Stimulated activated CD4-positive, alpha-beta T cell treated with anti-CD3 and anti-CD28 coated beads, Interleukin-12 subunit alpha, Interleukin-12 subunit beta, amount 100 ng/mL, for 48 hours (primary cell): ENCODE measurements around the gene TRIM28.

ENCODE experiments used
- DNase-seq, 3 donors: peaks; one replicate each; pipeline ENCODE4 v3.0.0-alpha.2; 2020; ENCODE audit warnings: low read depth in 2 of 3, low spot score in 1 of 3

The TRIM28 gene

DNA sequence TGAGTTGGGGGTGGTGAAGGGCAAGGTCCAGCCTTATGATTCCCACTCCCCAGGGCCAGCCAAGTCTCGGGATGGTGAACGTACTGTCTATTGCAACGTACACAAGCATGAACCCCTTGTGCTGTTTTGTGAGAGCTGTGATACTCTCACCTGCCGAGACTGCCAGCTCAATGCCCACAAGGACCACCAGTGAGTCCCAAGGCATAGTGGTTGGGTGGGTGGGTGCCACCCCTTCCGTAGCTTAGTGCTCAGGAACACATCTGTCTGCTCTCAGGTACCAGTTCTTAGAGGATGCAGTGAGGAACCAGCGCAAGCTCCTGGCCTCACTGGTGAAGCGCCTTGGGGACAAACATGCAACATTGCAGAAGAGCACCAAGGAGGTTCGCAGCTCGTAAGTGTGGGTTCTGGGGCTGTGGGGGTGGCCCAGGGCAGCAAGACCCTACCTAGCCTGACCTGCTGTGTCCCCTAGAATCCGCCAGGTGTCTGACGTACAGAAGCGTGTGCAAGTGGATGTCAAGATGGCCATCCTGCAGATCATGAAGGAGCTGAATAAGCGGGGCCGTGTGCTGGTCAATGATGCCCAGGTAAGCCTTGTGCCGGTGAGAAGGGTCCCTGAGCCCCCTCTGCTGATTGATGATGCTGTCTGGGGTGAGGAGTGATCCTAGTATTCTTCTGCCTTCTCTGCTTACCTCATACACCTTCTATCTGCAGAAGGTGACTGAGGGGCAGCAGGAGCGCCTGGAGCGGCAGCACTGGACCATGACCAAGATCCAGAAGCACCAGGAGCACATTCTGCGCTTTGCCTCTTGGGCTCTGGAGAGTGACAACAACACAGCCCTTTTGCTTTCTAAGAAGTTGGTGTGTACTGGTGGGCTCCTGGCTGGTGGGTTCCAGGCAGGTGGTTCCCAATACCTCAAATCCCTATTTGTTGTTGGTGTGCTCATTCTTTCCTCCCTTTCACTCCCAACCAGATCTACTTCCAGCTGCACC is 3.8 kb downstream of the TRIM28 start:
- DNase-seq: no peak

DNA sequence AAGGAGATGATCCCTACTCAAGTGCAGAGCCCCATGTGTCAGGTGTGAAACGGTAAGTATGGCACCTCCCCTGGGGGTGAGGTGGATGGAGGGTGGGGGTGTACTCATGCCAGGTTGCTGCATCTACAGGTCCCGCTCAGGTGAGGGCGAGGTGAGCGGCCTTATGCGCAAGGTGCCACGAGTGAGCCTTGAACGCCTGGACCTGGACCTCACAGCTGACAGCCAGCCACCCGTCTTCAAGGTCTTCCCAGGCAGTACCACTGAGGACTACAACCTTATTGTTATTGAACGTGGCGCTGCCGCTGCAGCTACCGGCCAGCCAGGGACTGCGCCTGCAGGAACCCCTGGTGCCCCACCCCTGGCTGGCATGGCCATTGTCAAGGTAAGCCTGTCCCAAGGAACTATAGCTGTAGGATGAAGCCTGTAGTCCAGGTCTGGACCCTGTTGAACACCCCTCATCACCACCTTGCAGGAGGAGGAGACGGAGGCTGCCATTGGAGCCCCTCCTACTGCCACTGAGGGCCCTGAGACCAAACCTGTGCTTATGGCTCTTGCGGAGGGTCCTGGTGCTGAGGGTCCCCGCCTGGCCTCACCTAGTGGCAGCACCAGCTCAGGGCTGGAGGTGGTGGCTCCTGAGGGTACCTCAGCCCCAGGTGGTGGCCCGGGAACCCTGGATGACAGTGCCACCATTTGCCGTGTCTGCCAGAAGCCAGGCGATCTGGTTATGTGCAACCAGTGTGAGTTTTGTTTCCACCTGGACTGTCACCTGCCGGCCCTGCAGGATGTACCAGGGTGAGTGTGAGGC is 5.2 kb downstream of the TRIM28 start:
- no peak for DNase-seq

DNA sequence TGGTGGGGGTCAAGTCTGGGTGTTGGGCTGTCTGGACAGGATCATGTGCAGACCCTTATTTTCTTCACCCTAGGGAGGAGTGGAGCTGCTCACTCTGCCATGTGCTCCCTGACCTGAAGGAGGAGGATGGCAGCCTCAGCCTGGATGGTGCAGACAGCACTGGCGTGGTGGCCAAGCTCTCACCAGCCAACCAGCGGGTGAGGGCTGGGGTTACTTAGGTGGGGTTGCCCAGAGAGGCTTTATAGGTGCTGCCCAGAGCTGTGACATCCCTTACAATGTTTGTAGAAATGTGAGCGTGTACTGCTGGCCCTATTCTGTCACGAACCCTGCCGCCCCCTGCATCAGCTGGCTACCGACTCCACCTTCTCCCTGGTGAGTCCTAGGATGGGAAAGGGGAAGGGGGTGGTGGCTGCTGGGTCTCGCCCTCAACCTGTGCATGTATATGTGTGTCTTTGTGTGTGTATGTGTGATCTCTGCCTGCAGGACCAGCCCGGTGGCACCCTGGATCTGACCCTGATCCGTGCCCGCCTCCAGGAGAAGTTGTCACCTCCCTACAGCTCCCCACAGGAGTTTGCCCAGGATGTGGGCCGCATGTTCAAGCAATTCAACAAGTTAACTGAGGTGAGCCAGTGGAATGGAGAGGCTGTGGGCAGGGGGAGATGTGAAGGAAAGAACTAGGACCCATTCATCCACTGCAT is 5.9 kb downstream of the TRIM28 start:
- DNase-seq: no peak

GRCh38 chr19:58550362-58551122 is 6.7 kb downstream of the TRIM28 start:
- no peak for DNase-seq

DNA sequence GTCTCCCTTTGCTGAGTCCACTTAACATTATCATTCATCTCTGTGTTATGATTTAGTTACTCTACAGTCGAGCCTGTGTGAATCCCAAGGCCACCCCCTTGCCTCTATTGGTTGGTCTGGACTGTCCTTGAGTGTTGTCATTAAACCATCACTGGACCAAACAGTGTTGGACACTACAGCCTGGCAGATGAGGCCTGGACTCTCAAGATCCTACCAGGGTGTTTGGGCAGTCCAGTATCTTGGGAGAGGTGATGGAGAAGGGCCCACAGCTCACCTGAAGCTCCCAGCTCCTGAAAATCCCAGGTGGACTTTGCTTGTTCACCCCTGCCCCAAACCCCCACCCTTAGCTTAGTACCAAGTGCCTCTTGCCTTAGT is 7.2 kb downstream of the TRIM28 start:
- no peak for DNase-seq

DNA sequence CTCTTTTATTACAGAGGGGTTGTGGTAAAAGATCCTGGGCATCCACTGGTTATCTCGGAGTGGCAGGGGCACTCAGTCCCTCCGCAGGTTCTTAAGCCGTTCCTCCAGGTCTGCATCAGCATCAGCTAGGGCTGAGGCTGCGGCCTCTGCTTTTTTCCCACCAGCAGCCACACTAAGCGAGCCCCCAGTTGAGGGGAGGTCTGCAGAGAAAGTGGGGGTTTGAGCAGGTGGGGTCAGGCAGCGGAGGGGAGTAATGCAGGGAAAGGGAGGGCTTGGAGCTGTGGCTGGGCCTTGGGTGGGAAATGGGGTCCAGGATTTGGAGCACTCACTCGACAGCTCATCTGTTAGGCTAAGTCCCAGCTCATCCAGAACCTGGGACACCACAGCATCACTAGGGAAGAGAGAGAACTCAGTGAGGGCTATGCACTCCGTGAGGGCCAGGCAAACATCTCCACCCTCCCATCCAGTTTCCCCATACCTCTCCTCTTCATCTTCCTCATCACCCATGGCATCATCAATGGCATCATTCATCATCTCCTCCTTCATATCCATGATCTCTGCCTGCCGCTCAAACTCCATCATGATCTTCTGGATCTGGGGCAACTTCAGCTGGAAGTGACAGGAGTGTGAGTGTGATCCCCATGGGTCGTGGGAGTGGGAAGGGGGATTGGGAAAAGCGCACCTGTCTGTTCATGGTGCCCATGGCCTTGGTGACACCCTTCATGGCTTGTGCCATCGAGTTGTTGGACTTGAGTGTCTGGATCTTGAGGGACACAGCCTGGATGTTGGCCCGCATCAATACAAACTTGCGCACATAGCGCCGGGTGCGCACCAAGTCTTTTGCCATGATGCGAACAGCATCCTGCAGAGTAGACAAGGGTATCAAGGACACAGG is 8.0 kb downstream of the TRIM28 start:
- DNase-seq: no peak

GRCh38 chr19:58552655-58553054 is 8.8 kb downstream of the TRIM28 start:
- DNase-seq: no peak

- no peak for DNase-seq
These were observed 10.1 kb downstream of the TRIM28 start for GRCh38 chr19:58553799-58554493.

DNA sequence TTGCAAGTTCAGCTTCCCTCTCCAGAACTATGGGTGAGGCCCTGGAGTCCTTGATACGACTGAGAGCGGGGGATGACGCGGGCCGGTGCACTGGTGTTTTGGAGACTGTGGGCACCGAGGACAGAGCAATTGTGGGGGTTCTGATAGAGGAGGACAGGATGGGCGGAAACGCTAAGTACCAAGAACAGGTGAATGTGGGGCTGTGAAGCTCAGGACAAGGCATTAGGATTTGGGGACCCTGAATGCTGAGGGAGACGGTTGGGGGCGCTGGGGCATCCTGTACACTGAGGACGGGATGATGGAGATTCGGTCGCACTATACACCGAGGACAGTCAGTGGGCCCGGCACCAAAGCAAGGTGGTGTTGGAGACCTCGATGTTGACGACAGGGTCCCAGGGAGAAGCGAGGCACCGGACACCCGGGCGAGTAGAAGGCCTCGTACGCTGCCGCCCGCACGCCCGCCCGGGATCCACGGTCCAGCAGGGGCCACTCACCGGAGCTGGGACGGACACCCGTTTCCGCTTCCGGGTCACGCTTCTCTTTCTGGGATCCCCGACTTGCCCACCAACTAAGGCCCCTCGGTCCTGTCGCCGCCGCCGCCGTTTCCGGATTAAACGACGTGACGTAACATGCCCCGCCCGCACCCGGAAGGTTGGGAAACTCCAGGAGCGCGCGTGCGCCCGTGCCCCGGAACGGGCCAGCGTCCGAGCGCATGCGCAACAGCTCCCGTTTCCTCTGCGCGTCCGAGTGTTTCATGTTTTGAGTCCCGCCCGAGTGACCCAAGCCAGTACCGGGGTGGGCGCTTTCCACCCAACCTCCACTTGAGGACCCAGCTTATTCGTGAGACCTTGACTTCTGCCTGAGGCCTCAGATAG is 10.9 kb downstream of the TRIM28 start, which contains the start of gene CHMP2A:
Gene CHMP2A (minus strand): TSS at position 612 of the 875 bp plus-strand sequence. CDS start 893 bp downstream, outside the sequence.
- DNase-seq: peak; percentile 98

GRCh38 chr19:58555369-58555885 is 11.6 kb downstream of the TRIM28 start:
- no peak for DNase-seq

DNA sequence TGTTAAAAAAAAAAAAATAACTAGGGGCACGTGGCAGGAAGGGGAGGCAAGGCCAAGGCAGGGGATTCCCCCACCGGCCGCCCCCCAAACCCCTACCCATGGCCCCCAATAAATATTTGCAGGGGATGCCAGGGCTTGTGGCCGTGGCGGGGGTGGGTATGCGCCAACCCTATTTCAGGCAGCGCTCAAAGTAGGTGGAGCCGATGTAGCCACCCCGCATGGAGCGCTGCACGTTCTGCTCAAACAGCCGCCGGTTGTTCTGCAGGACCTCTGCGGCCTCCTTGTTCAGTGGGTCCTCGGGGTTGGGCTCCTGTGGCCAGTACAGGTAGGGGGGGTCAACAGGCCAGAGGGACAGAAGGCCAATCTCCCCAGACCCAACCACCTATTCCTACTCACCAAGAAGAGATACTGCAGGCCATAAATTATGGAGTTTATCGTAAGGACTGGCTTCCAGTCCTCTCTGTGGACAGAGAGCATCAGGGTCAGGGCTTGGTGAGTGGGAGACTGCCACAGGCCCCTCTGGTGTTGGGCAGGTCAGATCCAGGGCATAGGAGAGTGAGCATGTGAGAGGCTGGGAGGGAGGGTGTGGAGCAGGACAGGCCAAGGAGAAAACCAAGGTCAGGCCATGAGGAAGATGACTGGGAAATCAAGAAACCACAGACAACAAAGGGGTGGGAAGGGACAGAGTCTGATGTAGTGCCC is 12.2 kb downstream of the TRIM28 start:
- DNase-seq: no peak

DNA sequence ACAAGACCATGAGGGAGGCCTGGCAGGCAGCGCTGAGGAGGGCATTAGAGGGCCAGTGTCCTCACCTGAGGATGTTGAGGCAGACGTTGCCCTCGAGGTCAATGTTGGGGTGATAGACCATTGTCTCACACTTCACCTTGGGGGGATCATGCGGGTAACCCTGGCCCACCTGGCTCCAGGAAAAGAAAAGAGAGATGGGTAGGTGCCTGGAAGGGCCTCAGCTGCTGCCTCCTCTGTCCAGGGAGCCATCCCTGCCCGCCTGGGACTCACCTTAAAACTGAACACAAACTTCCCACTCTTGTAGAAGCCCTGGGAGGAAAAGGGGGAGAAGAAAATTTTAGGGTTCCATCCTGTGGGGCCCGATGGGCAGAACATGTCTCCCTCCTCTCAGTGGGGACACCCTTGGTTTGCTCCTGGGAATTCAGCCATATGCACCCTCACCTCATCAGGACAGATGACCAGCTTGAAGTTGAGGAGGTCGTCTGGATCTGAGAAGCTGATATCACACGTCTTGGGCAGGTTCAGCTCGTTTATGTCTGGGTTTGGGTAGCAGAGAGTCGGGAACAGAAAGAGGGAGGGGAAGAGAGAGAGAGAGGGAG is 12.9 kb downstream of the TRIM28 start:
- DNase-seq: no peak

DNA sequence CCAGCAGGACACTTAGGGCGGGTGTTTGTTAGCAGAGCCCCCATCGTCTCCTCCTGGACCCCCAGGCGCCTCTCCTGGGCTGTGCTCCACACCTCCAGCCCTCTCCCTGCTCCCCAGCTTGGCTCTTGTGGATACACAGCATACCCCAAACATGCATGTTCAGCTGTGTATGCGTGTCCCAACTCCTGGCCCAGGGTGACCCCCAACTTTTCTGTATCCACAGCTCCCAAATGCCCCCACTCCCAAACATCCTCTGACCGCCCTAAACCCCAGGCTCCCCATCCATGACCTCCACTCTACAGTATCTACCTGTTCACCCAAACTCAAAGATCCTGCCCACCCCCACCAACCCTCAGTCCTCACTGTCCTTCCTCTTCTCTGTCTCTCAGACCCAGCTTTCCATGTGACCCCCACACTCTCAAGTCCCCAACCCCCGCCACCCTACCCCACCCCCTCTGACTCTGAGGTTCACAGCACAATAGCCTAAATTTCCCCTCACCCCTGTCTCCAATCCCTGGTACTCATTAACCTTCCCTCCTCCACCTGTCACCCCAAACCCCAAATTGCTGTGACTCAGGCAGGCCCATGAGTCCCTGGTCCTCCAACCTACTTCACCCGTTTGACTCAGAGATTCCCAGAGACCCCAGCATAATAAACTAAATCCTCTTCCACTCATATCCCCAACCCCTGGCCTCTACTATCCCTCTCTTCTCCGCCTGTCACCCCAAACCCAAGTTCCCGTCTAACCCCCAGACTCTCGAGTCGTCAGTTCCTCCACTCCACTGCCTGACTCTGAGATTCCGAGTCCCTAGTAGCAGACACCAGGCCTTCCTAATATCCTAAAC is 13.6 kb downstream of the TRIM28 start:
- no peak for DNase-seq

DNA sequence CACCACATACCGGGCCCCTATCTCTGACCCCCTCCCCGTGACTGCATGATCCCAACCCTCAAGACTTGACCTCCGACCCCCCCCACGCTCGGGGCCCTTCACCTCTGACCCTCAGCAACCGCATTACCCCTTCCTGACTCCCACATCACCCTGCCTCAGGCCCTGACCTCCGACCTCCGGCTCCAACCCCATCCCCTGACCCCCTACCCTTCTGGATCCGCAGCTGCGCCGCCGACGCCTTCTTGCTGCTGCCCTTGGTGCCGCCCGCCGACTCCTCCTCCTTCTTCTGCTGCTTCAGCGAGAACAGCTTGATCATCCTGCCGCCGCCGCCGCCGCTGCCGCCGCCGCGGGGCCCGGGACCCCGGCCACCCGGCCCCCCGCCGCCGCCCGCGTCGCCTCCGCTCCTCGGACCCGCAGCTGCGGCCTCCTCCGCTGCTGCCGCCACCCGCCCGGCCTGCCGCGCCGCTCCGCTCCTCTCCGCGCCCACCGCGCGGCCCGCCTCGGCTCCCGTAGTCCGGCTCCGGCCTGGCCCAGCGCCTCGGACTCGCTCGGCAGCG is 14.3 kb downstream of the TRIM28 start, which contains the start of gene UBE2M:
Gene UBE2M (minus strand): TSS at position 546 of the 557 bp plus-strand sequence. CDS start 230 bp downstream, at position 316.
- no peak for DNase-seq

DNA sequence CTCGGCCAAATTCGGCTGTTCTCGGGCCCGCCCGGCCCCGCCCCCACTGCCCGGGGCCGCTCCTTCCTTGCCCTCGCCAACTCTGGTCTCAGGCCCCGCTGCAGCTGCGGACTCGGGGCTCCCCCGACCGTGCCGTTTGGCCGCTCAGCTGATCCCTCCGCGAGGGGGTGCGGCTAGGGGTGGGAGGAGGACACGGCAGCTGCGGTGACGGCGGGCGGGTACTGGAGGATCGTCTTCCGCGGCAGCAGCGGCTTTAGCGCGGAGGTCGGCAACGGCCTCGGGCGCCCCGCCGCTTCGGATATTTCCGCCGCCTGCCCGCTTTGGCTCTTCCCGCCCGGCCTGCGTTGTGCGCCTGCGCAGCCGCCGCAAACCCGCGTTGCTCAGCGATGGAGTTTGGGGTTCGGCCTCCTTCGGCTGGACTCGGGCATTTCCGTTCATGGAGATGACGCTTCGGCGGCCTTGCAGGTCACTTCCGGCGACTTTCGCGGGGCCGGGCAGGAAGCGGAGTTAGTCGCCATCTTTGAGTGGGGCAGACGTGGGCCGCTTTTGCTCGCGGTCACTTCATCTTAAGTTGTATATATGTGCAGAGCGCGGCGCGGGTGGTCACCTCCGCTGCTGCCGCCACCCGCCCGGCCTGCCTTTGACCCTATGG is 14.9 kb downstream of the TRIM28 start:
- peak; percentile 99 to 100 (median 100) for DNase-seq
